Esophagus muscularis mucosa (tissue), 4 donors: ENCODE data around the gene NTF3.

Experiments used
- CTCF ChIP-seq, 3 experiments: fragments of 200-600 bp in 2 of 3; fragments of 450-650 bp in 1 of 3; sonication (generic) in 2 of 3; IDR thresholded peaks; one replicate each; pipeline ENCODE4 v1.5.1; 2017 to 2019; ENCODE audit warnings: antibody characterized with exemption in 3 of 3, mild to moderate bottlenecking in 2 of 3, moderate library complexity in 1 of 3
- EP300 ChIP-seq: sonication (generic); formaldehyde crosslinking; IDR thresholded peaks from one replicate; pipeline ENCODE4 v1.6.1; 2017; ENCODE audit warnings: antibody characterized with exemption
- POLR2A ChIP-seq: fragments of 450-650 bp; IDR thresholded peaks from one replicate; pipeline ENCODE4 v1.6.1; 2017; ENCODE audit warnings: antibody characterized with exemption, moderate library complexity, mild to moderate bottlenecking, low read depth
- POLR2AphosphoS5 ChIP-seq, 2 donors: sonication (generic); formaldehyde crosslinking; IDR thresholded peaks; one replicate each; pipeline ENCODE4 v1.6.1; 2017; ENCODE audit warnings: antibody characterized with exemption in 2 of 2

DNA sequence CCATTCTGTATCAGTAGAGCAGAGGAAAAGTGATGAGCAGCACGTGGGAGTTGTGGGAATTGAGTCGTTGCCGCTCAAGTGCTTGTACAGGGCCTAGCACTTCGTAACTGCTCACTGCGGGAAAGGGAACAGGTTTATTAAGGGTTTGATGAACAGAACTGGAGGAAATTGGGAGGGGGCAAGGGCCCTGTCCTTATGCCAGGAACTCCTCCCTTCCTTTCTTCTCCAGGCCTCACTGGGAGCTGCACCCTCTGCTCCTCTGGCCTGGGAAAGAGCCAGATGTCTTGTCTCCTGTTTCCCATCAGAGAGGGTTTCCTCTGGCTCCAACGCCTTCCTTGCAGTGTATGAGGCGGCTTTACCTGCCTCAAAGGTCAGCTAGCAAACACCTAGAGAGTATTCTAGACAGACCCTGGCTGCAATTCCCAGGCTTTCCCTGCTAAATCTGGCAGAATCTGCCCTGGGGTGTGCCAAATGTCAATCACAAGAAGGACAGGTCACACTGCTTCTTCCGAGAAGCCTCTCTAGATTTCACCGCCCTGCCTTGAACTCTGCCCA, 78.4 kb downstream of the NTF3 start:
- TF ChIP-seq CTCF (IDR thresholded peaks at IDR 0.05) (no peak), POLR2A (no peak), EP300 (no peak), POLR2AphosphoS5 (IDR thresholded peaks at IDR 0.05) (no peak)
